HG03103 (cell line): ENCODE data around the gene DCDC1.
"Not testable (repeated sequence)": the region's sequence is repeated elsewhere in the genome, so short reads cannot be mapped to it uniquely, and the experiment has no call there.

ENCODE experiments used
- ATAC-seq: cut with Tn5 transposase; IDR thresholded peaks from one replicate; pipeline ENCODE4 v1.9.1; 2021; ENCODE audit warnings: low read depth; ENCODE audit not compliant: unreplicated experiment

Gene DCDC1

GRCh38 chr11:30991802-30992512 is 377.6 kb downstream of the DCDC1 start:
- ATAC-seq: no peak

DNA sequence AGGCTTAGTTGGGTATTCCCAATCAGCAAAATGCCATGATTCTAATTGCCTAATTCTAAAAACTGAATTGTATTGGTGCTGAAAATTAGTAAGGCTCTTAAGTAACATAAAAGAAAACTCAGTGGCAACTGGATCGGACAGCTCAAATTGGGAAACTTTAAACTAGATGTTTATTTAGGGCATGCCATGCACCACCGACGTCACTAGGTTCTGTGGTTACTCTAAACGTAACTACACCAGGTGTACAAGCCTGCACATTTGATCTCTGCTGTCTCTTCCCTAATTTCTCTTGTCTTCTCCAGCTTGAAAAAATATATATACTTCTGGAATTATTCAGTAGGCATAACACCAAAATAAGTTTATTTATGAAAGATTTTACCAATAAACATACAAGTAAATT is 378.2 kb downstream of the DCDC1 start:
- no peak for ATAC-seq

DNA sequence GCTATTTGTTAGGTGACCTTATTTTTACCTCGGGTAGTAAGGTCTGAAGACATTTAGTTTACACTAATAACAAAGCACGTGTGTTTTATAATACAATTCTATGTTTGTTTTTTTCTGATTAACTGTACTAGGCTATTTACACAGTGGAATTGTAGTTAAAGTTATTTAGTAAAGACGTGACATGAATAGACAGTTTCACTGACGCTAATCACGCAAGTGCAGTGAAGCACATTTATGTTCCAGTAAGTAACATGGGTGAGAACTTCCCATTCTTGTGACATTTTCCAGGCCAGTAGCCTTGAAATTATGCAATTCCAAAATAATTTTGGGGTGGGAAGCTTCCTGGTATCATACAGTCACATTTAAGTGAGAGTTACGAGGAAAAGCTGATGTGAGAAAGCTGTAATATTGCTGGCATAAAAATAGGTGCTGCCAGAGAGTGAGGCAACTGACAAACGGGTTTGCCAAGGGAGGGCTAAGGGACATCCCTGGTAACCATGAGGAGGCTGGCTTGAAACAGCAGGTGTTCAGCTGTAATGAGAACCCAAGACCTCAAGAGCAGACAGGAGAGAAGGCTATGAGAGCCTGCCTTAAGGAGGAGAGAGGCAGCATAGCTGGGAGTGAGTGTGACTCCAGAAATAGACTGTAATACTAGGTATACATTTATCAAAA is 378.8 kb downstream of the DCDC1 start:
- ATAC-seq: no peak

DNA sequence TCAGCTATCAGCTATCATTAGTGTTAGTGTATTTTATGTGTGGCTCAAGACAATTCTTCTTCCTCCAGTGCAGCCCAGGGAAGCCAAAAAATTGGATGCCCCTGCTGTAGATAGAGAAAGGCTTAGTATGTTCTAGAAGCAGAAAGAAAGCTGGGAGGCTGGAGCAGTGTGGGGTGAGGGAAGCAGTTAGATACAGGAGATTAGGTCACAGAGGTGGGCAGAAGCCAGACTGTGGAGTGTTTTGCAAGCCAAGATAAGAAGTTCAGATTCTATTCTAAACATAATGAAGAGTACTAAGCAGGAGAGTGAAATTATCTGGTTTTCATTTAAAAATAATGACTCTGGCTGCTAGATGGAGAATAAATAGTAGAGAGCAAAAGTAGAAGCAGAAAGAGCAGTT is 381.7 kb downstream of the DCDC1 start:
- ATAC-seq: no peak

GRCh38 chr11:30985536-30985935 is 384.0 kb downstream of the DCDC1 start:
- no peak for ATAC-seq

DNA sequence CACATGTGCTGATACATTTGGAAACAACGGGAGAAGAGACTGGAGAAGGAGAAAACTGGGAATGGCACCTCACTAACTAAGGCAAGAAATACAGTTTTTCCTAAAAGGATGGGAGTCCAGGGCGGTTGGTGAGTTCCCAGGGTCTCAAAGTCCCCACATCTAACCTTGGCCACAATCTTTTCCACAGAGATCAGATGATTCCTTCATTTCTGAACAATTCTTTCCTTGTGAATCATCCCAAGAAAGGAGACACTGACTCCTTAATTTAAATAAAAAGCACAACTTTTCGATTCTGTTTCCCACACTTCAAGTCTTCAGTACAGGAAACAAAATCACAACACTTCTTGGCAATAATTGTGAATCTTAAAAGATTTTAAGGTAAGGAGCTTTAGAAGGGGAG is 384.7 kb downstream of the DCDC1 start:
- ATAC-seq: no peak

- no peak for ATAC-seq
These were observed 385.1 kb downstream of the DCDC1 start for GRCh38 chr11:30984442-30984816.

DNA sequence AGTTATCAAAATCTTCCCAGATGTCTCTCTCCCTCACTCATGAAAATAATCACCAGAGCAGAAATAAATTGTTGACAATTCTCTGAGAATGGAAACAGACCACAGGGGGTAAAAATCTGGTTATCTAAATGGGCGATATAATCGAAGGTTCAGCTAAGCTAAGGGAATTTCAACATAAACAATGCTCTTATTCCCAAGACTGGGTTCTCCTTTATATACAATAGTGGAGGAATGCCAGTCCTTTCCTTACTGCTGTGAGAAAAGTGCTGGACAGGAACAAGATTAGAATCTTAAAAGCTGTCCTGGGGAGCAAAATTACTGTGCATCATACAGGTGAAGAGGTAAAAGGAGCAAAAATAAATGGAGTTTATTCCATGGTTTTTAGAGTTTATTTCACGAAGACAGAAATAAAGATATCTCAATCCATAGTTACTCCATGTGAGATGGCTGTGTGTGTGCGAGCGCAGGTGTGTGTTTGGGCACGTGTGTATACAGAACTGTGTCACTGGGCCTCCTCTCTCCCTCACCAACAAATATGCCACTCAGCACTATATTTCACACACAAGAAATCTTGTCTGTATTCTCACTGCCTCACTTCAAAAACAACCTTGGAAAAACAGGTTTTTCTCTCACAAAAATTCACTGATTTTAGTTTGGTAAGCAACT is 385.6 kb downstream of the DCDC1 start:
- no peak for ATAC-seq

- ATAC-seq: no peak
These were observed 386.4 kb downstream of the DCDC1 start for GRCh38 chr11:30983143-30983542.

- no peak for ATAC-seq
These were observed 402.0 kb downstream of the DCDC1 start for GRCh38 chr11:30967579-30967978.

GRCh38 chr11:30960387-30960992 is 409.0 kb downstream of the DCDC1 start:
- no peak for ATAC-seq

GRCh38 chr11:30956751-30957150 is 412.8 kb downstream of the DCDC1 start:
- no peak for ATAC-seq

- ATAC-seq: no peak
These were observed 419.7 kb downstream of the DCDC1 start for GRCh38 chr11:30949838-30950237.

- not testable (repeated sequence) for ATAC-seq
These were observed 421.8 kb downstream of the DCDC1 start for GRCh38 chr11:30947715-30948114.

- ATAC-seq: no peak
These were observed 430.7 kb downstream of the DCDC1 start for GRCh38 chr11:30938810-30939209.

DNA sequence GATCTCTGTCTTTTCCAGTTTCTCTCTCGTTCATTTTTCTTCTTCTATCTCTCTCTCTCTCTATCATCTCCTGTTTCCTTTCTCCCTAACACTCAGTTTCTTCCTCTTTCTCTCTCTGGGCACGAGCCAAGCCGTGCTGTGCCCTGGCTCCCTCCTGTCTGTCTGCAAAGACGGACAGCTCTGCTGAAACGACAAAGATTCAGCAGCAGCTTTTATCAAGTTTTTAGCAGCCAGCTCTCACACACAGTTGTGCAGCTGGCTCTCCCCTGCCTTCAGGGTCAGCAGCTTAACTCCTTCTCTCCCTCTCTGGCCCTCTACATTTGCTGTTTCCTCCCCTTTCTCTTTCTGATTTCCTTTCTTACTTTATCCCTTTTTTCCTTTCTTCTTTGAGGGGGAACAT is 431.4 kb downstream of the DCDC1 start:
- ATAC-seq: no peak

GRCh38 chr11:30936491-30936890 is 433.0 kb downstream of the DCDC1 start:
- ATAC-seq: no peak

- ATAC-seq: no peak
These were observed 433.7 kb downstream of the DCDC1 start for GRCh38 chr11:30935861-30936260.

DNA sequence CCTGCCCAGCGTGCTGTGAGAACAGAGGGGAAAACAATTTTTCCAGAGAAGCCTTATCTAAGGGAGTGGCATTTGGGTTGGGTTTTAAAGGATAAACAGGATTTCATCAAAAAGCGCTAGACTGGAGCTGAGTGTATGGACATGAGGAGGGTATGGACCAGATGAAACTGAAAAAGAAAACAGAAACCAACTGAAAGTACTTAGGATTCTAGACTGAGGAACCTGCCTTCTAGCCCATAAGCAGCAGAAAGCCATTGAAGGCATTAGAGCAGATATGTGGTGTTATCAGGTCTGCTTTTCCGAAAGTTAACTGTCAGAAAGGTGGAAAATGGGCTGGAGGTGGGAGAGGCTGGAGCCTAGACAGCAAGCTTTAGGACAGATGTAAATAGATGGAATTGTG is 443.4 kb downstream of the DCDC1 start:
- ATAC-seq: no peak

DNA sequence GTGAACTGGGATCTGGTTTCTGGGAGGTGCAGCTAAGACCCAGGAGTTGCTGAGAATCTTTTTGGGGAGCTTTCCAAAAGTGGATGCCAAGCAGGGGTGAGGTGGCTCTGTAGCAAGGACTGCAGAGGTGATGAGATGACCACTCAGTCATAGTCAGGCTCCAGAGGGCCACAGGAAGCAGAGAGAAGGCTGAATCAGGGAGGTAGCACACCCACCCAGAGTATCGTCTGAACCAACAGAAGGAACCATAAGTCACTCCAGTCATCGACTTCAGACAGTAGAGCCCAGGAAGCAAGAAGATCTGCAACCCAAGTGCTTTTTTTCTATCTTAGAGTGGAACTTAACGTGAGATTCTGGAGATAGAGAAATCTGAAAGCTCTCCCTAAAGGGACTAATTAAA is 447.7 kb downstream of the DCDC1 start:
- ATAC-seq: no peak

GRCh38 chr11:30919389-30920152 is 450.0 kb downstream of the DCDC1 start:
- ATAC-seq: peak; percentile 57
